HL-60 (cell line): Measurements from ENCODE around the gene STAT6.

Experiments
- POLR2AphosphoS5 ChIP-seq: IDR thresholded peaks from 2 replicates; pipeline ENCODE4 v1.6.1; 2012; ENCODE audit warnings: low read depth
- REST ChIP-seq: IDR thresholded peaks from 2 replicates; pipeline ENCODE4 v1.6.1; 2012; ENCODE audit warnings: low read depth; ENCODE audit not compliant: insufficient replicate concordance
- TF ChIP-seq, protein P1 (sequence below): IDR thresholded peaks from one replicate; pipeline ENCODE4 v1.5.1; 2011; ENCODE audit warnings: low read length, control low read depth, inconsistent platforms; ENCODE audit not compliant: insufficient read depth

GRCh38 chr12:57099047-57099714 lies 12.0 kb downstream of the STAT6 start:
- TF ChIP-seq, protein P1, sequence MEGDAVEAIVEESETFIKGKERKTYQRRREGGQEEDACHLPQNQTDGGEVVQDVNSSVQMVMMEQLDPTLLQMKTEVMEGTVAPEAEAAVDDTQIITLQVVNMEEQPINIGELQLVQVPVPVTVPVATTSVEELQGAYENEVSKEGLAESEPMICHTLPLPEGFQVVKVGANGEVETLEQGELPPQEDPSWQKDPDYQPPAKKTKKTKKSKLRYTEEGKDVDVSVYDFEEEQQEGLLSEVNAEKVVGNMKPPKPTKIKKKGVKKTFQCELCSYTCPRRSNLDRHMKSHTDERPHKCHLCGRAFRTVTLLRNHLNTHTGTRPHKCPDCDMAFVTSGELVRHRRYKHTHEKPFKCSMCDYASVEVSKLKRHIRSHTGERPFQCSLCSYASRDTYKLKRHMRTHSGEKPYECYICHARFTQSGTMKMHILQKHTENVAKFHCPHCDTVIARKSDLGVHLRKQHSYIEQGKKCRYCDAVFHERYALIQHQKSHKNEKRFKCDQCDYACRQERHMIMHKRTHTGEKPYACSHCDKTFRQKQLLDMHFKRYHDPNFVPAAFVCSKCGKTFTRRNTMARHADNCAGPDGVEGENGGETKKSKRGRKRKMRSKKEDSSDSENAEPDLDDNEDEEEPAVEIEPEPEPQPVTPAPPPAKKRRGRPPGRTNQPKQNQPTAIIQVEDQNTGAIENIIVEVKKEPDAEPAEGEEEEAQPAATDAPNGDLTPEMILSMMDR = no peak
- no peak for TF ChIP-seq REST
- no peak for TF ChIP-seq POLR2AphosphoS5
